Measurements from ENCODE around the gene WDR33. TPM values are rescaled to one million over a fixed set of nuclear protein-coding genes. Genes with fewer than 3 reads are reported as not detected.
"Not testable (repeated sequence)": the region's sequence is repeated elsewhere in the genome, so short reads cannot be mapped to it uniquely, and the experiment has no call there.

WDR33 gene
- total RNA-seq, 5 donors from 2014 or later (not counting 1 experiment from before 2014, with no cell fraction given), result 54.5 to 79.8 (median 76.2) TPM

DNA sequence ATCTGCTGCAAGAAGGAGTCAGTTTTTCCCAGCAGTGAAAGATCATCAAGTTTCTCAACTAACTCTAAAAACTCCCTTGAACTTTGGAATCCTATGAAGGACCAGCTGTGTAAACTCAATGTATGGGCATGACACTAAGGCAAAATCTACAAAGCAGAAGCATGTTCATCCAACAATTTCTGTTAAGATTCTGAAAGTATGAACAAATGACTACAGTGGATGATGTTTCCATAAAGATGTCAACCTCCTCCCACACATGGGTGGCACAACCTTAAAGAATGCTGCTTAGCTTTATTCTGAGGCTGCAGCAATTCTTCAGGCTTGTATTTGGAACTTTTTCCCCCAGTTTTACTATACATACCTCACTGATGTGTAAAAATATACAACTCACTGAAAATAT lies 47.2 kb downstream of the WDR33 start:
- ChIA-PET POLR2A (no interaction called here), CTCF (no interaction called here)
- Histone ChIP-seq H3K27ac (ENCODE audit: low read length) (no peak overlapping the region), H3K36me3 (ENCODE audit: control insufficient read depth in 2 of 2, extremely low read depth in 1 of 2, insufficient read depth in 1 of 2, low read length in 1 of 2) (peaks cover 7 to 72% of the 10 kb centered on the region in 2 donors), H3K27me3 (replicated peaks in 1 of 2; ENCODE audit: control insufficient read depth in 2 of 2, extremely low read depth in 1 of 2, insufficient read depth in 2 of 2, low read length in 1 of 2) (no peaks in the 10 kb centered on the region), H3K4me1 (ENCODE audit: control insufficient read depth in 1 of 2, extremely low read depth in 1 of 2, insufficient read depth in 2 of 2, low read length in 2 of 2) (no peaks in the 10 kb centered on the region), H3K4me3 (ENCODE audit: control insufficient read depth in 1 of 2, extremely low read depth in 1 of 2, low read length in 1 of 2) (no peak overlapping the region), H3K9me3 (no peaks in the 10 kb centered on the region)
- no peaks in the 10 kb centered on the region for H3K27me3 Mint-ChIP-seq
- no peak for DNase-seq
- H3K4me1 Mint-ChIP-seq, result no peaks in the 10 kb centered on the region
- H3K27ac Mint-ChIP-seq, result no peak overlapping the region
- no peaks in the 10 kb centered on the region for H3K9me3 Mint-ChIP-seq
- no peak overlapping the region for H3K4me3 Mint-ChIP-seq
- peaks cover 52% of the 10 kb centered on the region for H3K36me3 Mint-ChIP-seq
- ATAC-seq (replicated peaks in 1 of 4), result no peak

DNA sequence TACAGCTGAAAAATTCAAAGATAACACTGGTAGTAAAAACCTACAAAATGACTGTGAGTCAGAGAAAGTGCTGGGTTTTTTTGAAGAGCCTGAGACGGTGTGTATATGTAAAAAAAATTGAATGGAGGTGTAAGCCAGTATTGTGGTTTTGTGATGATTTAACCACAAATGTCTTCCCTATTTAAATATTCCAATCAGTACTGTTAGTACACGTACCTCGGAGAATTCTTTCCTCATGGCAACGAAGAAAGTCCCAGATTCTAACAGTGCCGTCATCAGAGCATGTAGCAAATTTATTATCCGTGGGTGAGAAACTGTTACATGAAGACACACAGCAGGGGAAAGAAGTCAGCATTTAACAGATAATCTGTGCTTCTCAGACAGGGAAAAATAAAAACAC lies 48.1 kb downstream of the WDR33 start:
- Mint-ChIP-seq H3K4me1 (no peaks in the 10 kb centered on the region), H3K4me3 (no peak overlapping the region), H3K27ac (no peak overlapping the region), H3K36me3 (peaks cover 56% of the 10 kb centered on the region), H3K9me3 (no peaks in the 10 kb centered on the region), H3K27me3 (no peaks in the 10 kb centered on the region)
- ChIA-PET CTCF (no interaction called here), POLR2A (no interaction called here)
- Histone ChIP-seq H3K27me3 (replicated peaks in 1 of 2; ENCODE audit: control insufficient read depth in 2 of 2, extremely low read depth in 1 of 2, insufficient read depth in 2 of 2, low read length in 1 of 2) (no peaks in the 10 kb centered on the region), H3K36me3 (ENCODE audit: control insufficient read depth in 2 of 2, extremely low read depth in 1 of 2, insufficient read depth in 1 of 2, low read length in 1 of 2) (peaks cover 7 to 65% of the 10 kb centered on the region in 2 donors), H3K9me3 (no peaks in the 10 kb centered on the region), H3K4me3 (ENCODE audit: control insufficient read depth in 1 of 2, extremely low read depth in 1 of 2, low read length in 1 of 2) (no peak overlapping the region), H3K4me1 (ENCODE audit: control insufficient read depth in 1 of 2, extremely low read depth in 1 of 2, insufficient read depth in 2 of 2, low read length in 2 of 2) (no peaks in the 10 kb centered on the region), H3K27ac (ENCODE audit: low read length) (no peak overlapping the region)
- 91% methylated on average over 3 of the region's 6 CpGs for WGBS (ENCODE audit: insufficient coverage)
- ATAC-seq (replicated peaks in 1 of 4) (no peak), DNase-seq (no peak)

DNA sequence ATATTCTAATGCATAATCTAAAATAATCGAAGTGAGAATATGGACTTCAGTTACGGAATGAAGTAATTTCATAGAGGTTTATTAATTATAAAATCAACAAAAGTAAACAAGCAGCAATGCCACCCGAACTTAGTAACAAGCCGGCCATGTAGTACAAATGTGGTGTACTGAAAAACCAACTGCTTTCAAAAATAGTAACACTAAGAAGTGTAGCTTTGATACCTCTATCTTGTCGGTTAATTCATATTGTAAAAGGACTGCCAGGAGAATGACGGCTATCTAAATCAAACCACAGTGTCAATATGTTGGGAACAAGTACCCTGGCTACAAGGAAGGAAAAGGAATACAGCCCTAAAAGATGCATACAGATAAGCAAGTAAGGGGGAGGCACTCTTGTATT lies 48.5 kb downstream of the WDR33 start:
- Mint-ChIP-seq H3K27ac (no peak overlapping the region), H3K36me3 (peaks cover 55% of the 10 kb centered on the region), H3K9me3 (no peaks in the 10 kb centered on the region), H3K27me3 (no peaks in the 10 kb centered on the region), H3K4me3 (no peak overlapping the region), H3K4me1 (no peaks in the 10 kb centered on the region)
- POLR2A ChIA-PET, result no interaction called here
- Histone ChIP-seq H3K9me3 (no peaks in the 10 kb centered on the region), H3K4me3 (ENCODE audit: control insufficient read depth in 1 of 2, extremely low read depth in 1 of 2, low read length in 1 of 2) (no peak overlapping the region), H3K4me1 (ENCODE audit: control insufficient read depth in 1 of 2, extremely low read depth in 1 of 2, insufficient read depth in 2 of 2, low read length in 2 of 2) (no peaks in the 10 kb centered on the region), H3K36me3 (ENCODE audit: control insufficient read depth in 2 of 2, extremely low read depth in 1 of 2, insufficient read depth in 1 of 2, low read length in 1 of 2) (peaks cover 5 to 62% of the 10 kb centered on the region in 2 donors), H3K27me3 (replicated peaks in 1 of 2; ENCODE audit: control insufficient read depth in 2 of 2, extremely low read depth in 1 of 2, insufficient read depth in 2 of 2, low read length in 1 of 2) (no peaks in the 10 kb centered on the region), H3K27ac (ENCODE audit: low read length) (no peak overlapping the region)
- no CpG with 5 or more reads among the region's 6 CpGs for WGBS (ENCODE audit: insufficient coverage)
- DNase-seq, result no peak
- CTCF ChIA-PET, result no interaction called here
- no peak for ATAC-seq (replicated peaks in 1 of 4)

DNA sequence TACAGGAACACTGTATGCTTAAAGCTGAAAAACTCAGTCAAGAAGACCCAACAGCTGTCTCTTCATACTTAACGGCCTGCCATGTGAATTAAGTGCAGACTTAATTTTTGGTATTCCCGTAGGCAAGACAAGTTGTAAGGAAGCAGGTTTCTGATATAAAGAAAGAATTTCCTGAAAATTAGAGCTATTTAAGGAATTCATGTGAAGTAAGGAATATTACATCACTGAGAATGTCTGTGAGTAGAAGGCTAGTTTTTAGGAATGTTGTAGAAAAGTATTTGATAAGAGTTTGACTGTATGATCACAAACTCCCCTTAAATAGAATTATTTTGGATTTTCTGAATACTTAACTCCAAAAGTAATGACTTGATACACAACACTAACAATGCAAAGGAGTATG lies 51.0 kb downstream of the WDR33 start:
- no peak overlapping the region for H3K4me3 ChIP-seq (ENCODE audit: control insufficient read depth in 1 of 2, extremely low read depth in 1 of 2, low read length in 1 of 2)
- no peaks in the 10 kb centered on the region for H3K27me3 ChIP-seq (replicated peaks in 1 of 2; ENCODE audit: control insufficient read depth in 2 of 2, extremely low read depth in 1 of 2, insufficient read depth in 2 of 2, low read length in 1 of 2)
- ChIA-PET POLR2A (no interaction called here), CTCF (no interaction called here)
- no peaks in the 10 kb centered on the region for H3K9me3 ChIP-seq
- H3K4me1 ChIP-seq (ENCODE audit: control insufficient read depth in 1 of 2, extremely low read depth in 1 of 2, insufficient read depth in 2 of 2, low read length in 2 of 2), result no peaks in the 10 kb centered on the region
- H3K27ac ChIP-seq (ENCODE audit: low read length), result no peak overlapping the region
- no peak for ATAC-seq (replicated peaks in 1 of 4)
- Mint-ChIP-seq H3K27me3 (no peaks in the 10 kb centered on the region), H3K27ac (no peak overlapping the region), H3K9me3 (no peaks in the 10 kb centered on the region), H3K4me3 (no peak overlapping the region), H3K4me1 (no peaks in the 10 kb centered on the region), H3K36me3 (peaks cover 44% of the 10 kb centered on the region)
- 80% methylated on average over 1 of the region's 2 CpGs for WGBS (ENCODE audit: insufficient coverage)
- no peak for DNase-seq
- peaks cover 5 to 50% of the 10 kb centered on the region in 2 donors for H3K36me3 ChIP-seq (ENCODE audit: control insufficient read depth in 2 of 2, extremely low read depth in 1 of 2, insufficient read depth in 1 of 2, low read length in 1 of 2)

DNA sequence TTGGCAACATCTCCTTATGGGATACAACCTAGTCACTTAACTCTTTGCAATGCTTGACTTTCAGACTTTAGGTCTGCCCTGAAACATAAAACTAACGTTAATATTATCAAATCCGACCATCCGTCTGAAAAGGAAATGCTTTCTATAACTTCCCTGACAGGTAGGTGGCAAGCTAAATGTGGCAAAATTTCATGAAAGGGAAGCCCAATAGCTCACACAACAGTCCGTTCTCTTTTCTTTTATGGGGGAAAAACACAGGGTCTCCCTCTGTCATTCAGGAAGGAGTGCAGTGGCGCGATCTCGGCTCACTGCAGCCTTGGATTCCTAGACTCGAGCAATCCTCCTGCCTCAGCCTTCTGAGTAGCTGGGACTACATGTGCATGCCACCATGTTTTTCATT lies 56.8 kb downstream of the WDR33 start:
- Mint-ChIP-seq H3K36me3 (peaks cover 19% of the 10 kb centered on the region), H3K4me3 (no peak overlapping the region), H3K27ac (no peak overlapping the region), H3K9me3 (no peaks in the 10 kb centered on the region), H3K27me3 (no peaks in the 10 kb centered on the region), H3K4me1 (peaks cover 3 to 6% (median 4%) of the 10 kb centered on the region in 3 donors)
- Histone ChIP-seq H3K27me3 (replicated peaks in 1 of 2; ENCODE audit: control insufficient read depth in 2 of 2, extremely low read depth in 1 of 2, insufficient read depth in 2 of 2, low read length in 1 of 2) (no peaks in the 10 kb centered on the region), H3K27ac (ENCODE audit: low read length) (no peak overlapping the region), H3K9me3 (no peaks in the 10 kb centered on the region), H3K4me1 (ENCODE audit: control insufficient read depth in 1 of 2, extremely low read depth in 1 of 2, insufficient read depth in 2 of 2, low read length in 2 of 2) (peaks cover 0 to 3% of the 10 kb centered on the region in 2 experiments), H3K36me3 (ENCODE audit: control insufficient read depth in 2 of 2, extremely low read depth in 1 of 2, insufficient read depth in 1 of 2, low read length in 1 of 2) (peaks cover 0 to 12% of the 10 kb centered on the region in 2 donors), H3K4me3 (ENCODE audit: control insufficient read depth in 1 of 2, extremely low read depth in 1 of 2, low read length in 1 of 2) (no peak overlapping the region)
- DNase-seq (no peak), ATAC-seq (replicated peaks in 1 of 4) (no peak)
- CTCF ChIA-PET, result interaction anchor here in 1 of 2 donors (1.3 to 1.4 kb wide), 2 partner anchors 27 to 163 kb away, joined by 3 to 4 read pairs; no protein-coding TSS in a partner anchor
- POLR2A ChIA-PET, result interaction anchor here (0.5 to 0.6 kb wide), 2 partner anchors 11 to 168 kb away, joined by 3 to 5 read pairs; no protein-coding TSS in a partner anchor
- 94% methylated on average over 6 of the region's 8 CpGs for WGBS (ENCODE audit: insufficient coverage)

DNA sequence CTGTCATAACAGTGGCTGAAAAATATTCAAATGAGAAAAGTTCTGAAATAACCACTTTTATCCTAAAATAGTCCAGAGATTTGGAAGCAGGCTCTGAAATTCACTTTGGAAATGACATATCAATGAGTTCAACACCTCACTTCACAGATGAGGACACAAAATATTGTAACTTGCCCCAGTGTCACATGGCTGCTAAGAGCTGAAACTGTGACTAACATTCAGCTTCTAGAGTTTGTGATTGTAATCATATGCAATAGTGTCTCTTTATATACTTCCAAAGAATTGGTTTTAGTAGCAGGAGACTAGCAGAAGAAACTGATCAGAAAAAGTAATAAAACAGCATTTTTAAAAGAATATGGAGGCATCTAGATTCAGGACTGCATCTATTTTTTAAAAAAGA lies 57.6 kb downstream of the WDR33 start:
- Histone ChIP-seq H3K27me3 (replicated peaks in 1 of 2; ENCODE audit: control insufficient read depth in 2 of 2, extremely low read depth in 1 of 2, insufficient read depth in 2 of 2, low read length in 1 of 2) (no peaks in the 10 kb centered on the region), H3K27ac (ENCODE audit: low read length) (no peak overlapping the region), H3K36me3 (ENCODE audit: control insufficient read depth in 2 of 2, extremely low read depth in 1 of 2, insufficient read depth in 1 of 2, low read length in 1 of 2) (peaks cover 0 to 20% of the 10 kb centered on the region in 2 donors), H3K4me1 (ENCODE audit: control insufficient read depth in 1 of 2, extremely low read depth in 1 of 2, insufficient read depth in 2 of 2, low read length in 2 of 2) (peaks cover 0 to 3% of the 10 kb centered on the region in 2 experiments), H3K9me3 (no peaks in the 10 kb centered on the region), H3K4me3 (ENCODE audit: control insufficient read depth in 1 of 2, extremely low read depth in 1 of 2, low read length in 1 of 2) (no peak overlapping the region)
- POLR2A ChIA-PET, result interaction anchor here in 1 of 2 donors (0.7 kb wide), 1 partner anchor 138 kb away, joined by 3 read pairs; no protein-coding TSS in a partner anchor
- Mint-ChIP-seq H3K36me3 (peaks cover 15% of the 10 kb centered on the region), H3K4me1 (peaks cover 4 to 6% (median 6%) of the 10 kb centered on the region in 3 donors), H3K27ac (no peak overlapping the region), H3K4me3 (no peak overlapping the region), H3K27me3 (no peaks in the 10 kb centered on the region), H3K9me3 (no peaks in the 10 kb centered on the region)
- CTCF ChIA-PET, result no interaction called here
- no peak for DNase-seq
- no peak for ATAC-seq (replicated peaks in 1 of 4)

GRCh38 chr2:127749537-127749936 lies 61.4 kb downstream of the WDR33 start:
- H3K4me1 ChIP-seq (ENCODE audit: control insufficient read depth in 1 of 2, extremely low read depth in 1 of 2, insufficient read depth in 2 of 2, low read length in 2 of 2); H3K4me3 Mint-ChIP-seq; H3K4me3 ChIP-seq (ENCODE audit: control insufficient read depth in 1 of 2, extremely low read depth in 1 of 2, low read length in 1 of 2); H3K9me3 ChIP-seq; ATAC-seq (replicated peaks in 1 of 4); H3K9me3 Mint-ChIP-seq; H3K27me3 Mint-ChIP-seq; H3K27ac ChIP-seq (ENCODE audit: low read length); H3K27ac Mint-ChIP-seq; POLR2A ChIA-PET; H3K4me1 Mint-ChIP-seq; DNase-seq; H3K27me3 ChIP-seq (replicated peaks in 1 of 2; ENCODE audit: control insufficient read depth in 2 of 2, extremely low read depth in 1 of 2, insufficient read depth in 2 of 2, low read length in 1 of 2): not testable (repeated sequence)
- H3K36me3 Mint-ChIP-seq, result peaks cover 25% of the 10 kb centered on the region
- WGBS (ENCODE audit: insufficient coverage), result 90% methylated on average over 2 of the region's 5 CpGs
- peaks cover 0 to 29% of the 10 kb centered on the region in 2 donors for H3K36me3 ChIP-seq (ENCODE audit: control insufficient read depth in 2 of 2, extremely low read depth in 1 of 2, insufficient read depth in 1 of 2, low read length in 1 of 2)
- CTCF ChIA-PET, result interaction anchor here in 1 of 2 donors (0.6 kb wide), 1 partner anchor 463 kb away, joined by 4 read pairs; no protein-coding TSS in a partner anchor
